Measurements from ENCODE around the gene CRTAC1. TPM values are rescaled to one million over a fixed set of nuclear protein-coding genes. Genes with fewer than 3 reads are reported as not detected.
"Not testable (repeated sequence)": the region's sequence is repeated elsewhere in the genome, so short reads cannot be mapped to it uniquely, and the experiment has no call there.

CRTAC1 gene
- total and polyA plus RNA-seq, 8 donors = 0.24 to 1.3 (median 0.81) TPM

DNA sequence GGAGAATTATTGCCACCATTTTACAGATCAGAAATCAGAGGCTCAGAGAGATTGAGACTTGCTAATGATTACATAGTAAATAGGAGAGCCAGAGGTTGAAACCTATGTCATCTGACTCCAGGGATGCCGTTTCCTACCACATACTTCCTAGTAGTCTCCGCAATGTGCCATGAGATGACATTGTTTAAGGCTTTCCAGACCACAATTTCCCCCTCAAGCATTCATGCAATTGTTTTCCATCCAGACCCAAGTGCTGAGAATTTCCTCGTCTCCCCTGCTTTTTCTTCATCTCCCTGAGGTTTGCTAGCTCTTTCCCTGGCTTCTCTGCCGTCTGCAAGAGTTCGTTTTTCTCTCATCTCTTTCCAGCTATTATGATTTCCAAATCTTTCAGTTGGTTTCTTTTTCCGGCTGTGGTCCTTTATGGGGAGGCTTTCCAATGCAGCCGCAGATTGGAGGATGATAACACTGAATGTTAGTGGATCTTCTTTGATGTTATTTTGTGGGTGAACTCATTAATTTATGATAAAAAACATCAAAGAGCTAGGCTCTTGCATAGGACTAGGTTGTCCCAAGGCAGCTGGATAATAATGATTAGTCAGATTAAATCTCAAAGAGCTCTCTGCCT, 187.7 kb downstream of the CRTAC1 start:
- Histone ChIP-seq H3K27me3 (no peaks in the 10 kb centered on the region), H3K4me3 (no peak overlapping the region), H3K36me3 (no peaks in the 10 kb centered on the region), H3K9me3 (no peaks in the 10 kb centered on the region), H3K27ac (no peak overlapping the region), H3K4me1 (peaks cover 0 to 10% (median 0%) of the 10 kb centered on the region in 3 donors)
- 73 to 76% methylated on average over 7 of the region's 7 CpGs for WGBS, 2 donors
- peak in 1 of 4 donors; percentile 14 for ATAC-seq
- FAIRE-seq = no peak
- TF ChIP-seq, protein P1, sequence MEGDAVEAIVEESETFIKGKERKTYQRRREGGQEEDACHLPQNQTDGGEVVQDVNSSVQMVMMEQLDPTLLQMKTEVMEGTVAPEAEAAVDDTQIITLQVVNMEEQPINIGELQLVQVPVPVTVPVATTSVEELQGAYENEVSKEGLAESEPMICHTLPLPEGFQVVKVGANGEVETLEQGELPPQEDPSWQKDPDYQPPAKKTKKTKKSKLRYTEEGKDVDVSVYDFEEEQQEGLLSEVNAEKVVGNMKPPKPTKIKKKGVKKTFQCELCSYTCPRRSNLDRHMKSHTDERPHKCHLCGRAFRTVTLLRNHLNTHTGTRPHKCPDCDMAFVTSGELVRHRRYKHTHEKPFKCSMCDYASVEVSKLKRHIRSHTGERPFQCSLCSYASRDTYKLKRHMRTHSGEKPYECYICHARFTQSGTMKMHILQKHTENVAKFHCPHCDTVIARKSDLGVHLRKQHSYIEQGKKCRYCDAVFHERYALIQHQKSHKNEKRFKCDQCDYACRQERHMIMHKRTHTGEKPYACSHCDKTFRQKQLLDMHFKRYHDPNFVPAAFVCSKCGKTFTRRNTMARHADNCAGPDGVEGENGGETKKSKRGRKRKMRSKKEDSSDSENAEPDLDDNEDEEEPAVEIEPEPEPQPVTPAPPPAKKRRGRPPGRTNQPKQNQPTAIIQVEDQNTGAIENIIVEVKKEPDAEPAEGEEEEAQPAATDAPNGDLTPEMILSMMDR (IDR thresholded peaks at IDR 0.05) = no peak
- intact Hi-C loops (cut with DNase I) = no loop called here
- DNase-seq = no peak

DNA sequence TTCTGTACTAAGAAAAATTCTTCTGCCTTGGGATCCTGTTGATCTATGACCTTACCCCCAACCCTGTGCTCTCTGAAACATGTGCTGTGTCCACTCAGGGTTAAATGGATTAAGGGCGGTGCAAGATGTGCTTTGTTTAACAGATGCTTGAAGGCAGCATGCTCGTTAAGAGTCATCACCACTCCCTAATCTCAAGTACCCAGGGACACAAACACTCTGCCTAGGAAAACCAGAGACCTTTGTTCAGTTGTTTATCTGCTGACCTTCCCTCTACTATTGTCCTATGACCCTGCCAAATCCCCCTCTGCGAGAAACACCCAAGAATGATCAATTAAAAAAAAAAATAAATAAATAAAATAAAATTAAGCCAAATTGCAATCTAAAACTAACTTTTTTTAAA, 188.3 kb downstream of the CRTAC1 start:
- FAIRE-seq; H3K9me3 ChIP-seq; DNase-seq; intact Hi-C loops (cut with DNase I); H3K27ac ChIP-seq; ATAC-seq; H3K27me3 ChIP-seq; H3K4me1 ChIP-seq; H3K4me3 ChIP-seq; H3K36me3 ChIP-seq: not testable (repeated sequence)
- WGBS, 2 donors = 41 to 63% methylated on average over 2 of the region's 3 CpGs

DNA sequence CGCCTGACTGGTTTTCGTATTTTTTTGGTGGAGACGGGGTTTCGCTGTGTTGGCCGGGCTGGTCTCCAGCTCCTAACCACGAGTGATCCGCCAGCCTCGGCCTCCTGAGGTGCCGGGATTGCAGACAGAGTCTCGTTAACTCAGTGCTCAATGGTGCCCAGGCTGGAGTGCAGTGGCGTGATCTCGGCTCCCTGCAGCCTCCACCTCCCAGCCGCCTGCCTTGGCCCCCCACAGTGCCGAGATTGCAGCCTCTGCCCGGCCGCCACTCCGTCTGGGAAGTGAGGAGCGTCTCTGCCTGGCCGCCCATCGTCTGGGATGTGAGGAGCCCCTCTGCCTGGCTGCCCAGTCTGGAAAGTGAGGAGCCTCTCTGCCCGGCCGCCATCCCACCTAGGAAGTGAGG, 189.3 kb downstream of the CRTAC1 start:
- FAIRE-seq; H3K36me3 ChIP-seq; H3K27ac ChIP-seq; H3K27me3 ChIP-seq; H3K9me3 ChIP-seq; DNase-seq; H3K4me3 ChIP-seq; H3K4me1 ChIP-seq; ATAC-seq; intact Hi-C loops (cut with DNase I): not testable (repeated sequence)
- WGBS, 2 donors = 93 to 95% methylated on average over 11 to 15 of the region's 22 CpGs

DNA sequence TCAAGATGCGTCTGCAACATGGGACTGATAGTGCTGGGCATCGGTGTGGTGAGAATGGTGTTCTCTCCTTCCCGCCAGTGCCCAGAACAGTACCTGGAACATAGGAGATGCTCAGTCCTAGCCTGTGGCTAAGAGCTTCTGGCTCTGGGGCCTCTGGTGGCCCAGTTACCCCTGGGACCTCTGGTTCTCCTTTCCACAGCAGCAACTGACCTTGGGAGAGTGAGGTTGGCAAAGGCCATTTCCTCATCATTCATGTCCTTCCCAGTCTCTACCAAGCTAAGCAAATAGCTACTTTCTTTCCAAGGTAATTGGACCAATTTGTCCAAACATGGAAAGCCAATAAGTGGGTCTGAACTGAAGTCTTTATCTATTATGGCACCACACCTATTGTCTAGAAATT, 192.3 kb downstream of the CRTAC1 start:
- TF ChIP-seq, protein P1 (IDR thresholded peaks at IDR 0.05) = no peak
- Histone ChIP-seq H3K27ac (no peak overlapping the region), H3K4me3 (no peak overlapping the region), H3K9me3 (no peaks in the 10 kb centered on the region), H3K36me3 (no peaks in the 10 kb centered on the region), H3K4me1 (peaks cover 0 to 10% (median 0%) of the 10 kb centered on the region in 3 donors), H3K27me3 (no peaks in the 10 kb centered on the region)
- no peak for ATAC-seq
- no peak for DNase-seq
- no peak for FAIRE-seq
- 95 to 97% methylated on average over 3 of the region's 3 CpGs for WGBS, 2 donors
- intact Hi-C loops (cut with DNase I) = no loop called here

DNA sequence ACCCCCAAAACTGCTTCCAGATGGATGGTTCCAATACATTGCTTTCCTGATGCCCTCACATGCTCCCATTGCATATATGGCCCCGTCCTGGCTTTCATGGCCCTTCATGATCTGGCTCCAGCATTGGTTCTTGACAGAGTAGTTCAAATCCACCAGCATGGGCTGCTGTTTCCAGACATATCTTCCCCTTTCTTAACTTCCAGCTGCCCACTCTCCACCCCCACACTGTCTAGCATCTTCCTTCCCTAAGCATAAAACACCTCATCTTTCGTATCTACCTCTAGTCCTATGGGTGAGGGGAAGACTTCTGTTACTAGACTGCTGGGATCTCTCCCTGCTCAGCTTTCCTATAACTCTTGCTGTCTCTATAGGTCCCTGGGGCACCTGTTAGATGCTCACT, 194.0 kb downstream of the CRTAC1 start:
- 89 to 94% methylated on average over 2 of the region's 2 CpGs for WGBS, 2 donors
- no peaks in the 10 kb centered on the region for H3K27me3 ChIP-seq

DNA sequence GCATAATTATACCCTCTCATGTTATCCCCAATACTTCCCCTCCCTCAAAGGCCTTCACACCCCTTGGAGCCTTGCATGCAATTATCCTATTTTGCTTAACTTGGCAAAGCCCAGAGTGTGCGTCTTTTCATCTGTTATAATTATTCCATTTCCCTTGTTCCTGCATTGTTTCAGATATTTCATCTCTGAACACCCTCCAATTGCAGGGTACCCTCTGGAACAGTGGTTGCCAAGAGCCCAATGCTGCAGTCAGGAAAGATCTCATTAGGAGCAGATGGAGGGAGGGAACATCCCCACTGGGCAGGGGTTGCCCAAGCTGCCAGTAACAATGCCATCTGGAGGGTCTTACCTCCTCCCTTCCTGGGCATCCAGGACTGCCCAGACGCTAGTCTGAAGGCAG, 199.2 kb downstream of the CRTAC1 start:
- Histone ChIP-seq H3K27me3 (no peaks in the 10 kb centered on the region), H3K9me3 (no peaks in the 10 kb centered on the region), H3K27ac (no peak overlapping the region), H3K36me3 (no peaks in the 10 kb centered on the region), H3K4me1 (peaks cover 0 to 5% (median 5%) of the 10 kb centered on the region in 3 donors), H3K4me3 (no peak overlapping the region)
- no peak for ATAC-seq
- intact Hi-C loops (cut with DNase I) = no loop called here
- DNase-seq = no peak
- 89 to 90% methylated on average over 2 of the region's 2 CpGs for WGBS, 2 donors
- FAIRE-seq = no peak
- TF ChIP-seq, protein P1 (IDR thresholded peaks at IDR 0.05) = no peak

More for the DNA sequence above, 194.0 kb downstream of the CRTAC1 start:
- FAIRE-seq (no peak), DNase-seq (no peak), ATAC-seq (no peak)
- Histone ChIP-seq H3K9me3 (no peaks in the 10 kb centered on the region), H3K4me1 (peaks cover 0 to 10% (median 0%) of the 10 kb centered on the region in 3 donors), H3K27ac (no peak overlapping the region), H3K4me3 (no peak overlapping the region), H3K36me3 (no peaks in the 10 kb centered on the region)
- intact Hi-C loops (cut with DNase I) = no loop called here
- TF ChIP-seq, protein P1 (IDR thresholded peaks at IDR 0.05) = no peak
